Smooth muscle cell (in vitro differentiated cells): ENCODE measurements around the gene TRAPPC4. TPM values are rescaled to one million over a fixed set of nuclear protein-coding genes. Genes with fewer than 3 reads are reported as not detected.

Experiments used
- DNase-seq: peaks from one replicate; lab custom pipeline; 2025; ENCODE audit not compliant: unreplicated experiment; lab: John Stamatoyannopoulos, UW
- H2AFZ ChIP-seq: fragments of 200-600 bp; sonication (generic); 2 replicates; pipeline ENCODE4 v1.6.0; 2016; ENCODE audit warnings: antibody characterized with exemption, low read depth, mild to moderate bottlenecking
- H3F3A ChIP-seq: fragments of 200-600 bp; sonication (generic); 2 replicates; pipeline ENCODE4 v1.6.0; 2017; ENCODE audit warnings: antibody characterized with exemption, low read depth
- H3K27ac ChIP-seq: fragments of 200-600 bp; sonication (generic); 2 replicates; pipeline ENCODE4 v1.5.1; 2016; ENCODE audit warnings: low read depth, mild to moderate bottlenecking
- H3K27me3 ChIP-seq: fragments of 200-600 bp; sonication (generic); 2 replicates; pipeline ENCODE4 v1.6.1; 2016; ENCODE audit warnings: low read depth, mild to moderate bottlenecking
- H3K36me3 ChIP-seq: fragments of 200-600 bp; sonication (generic); 2 replicates; pipeline ENCODE4 v1.5.1; 2016; ENCODE audit warnings: low read depth
- H3K4me1 ChIP-seq: fragments of 200-600 bp; sonication (generic); 2 replicates; pipeline ENCODE4 v1.5.1; 2016; ENCODE audit warnings: low read depth
- H3K4me2 ChIP-seq: fragments of 200-600 bp; sonication (generic); 2 replicates; pipeline ENCODE4 v1.6.0; 2016; ENCODE audit warnings: mild to moderate bottlenecking
- H3K4me3 ChIP-seq: fragments of 200-600 bp; sonication (generic); 2 replicates; pipeline ENCODE4 v1.5.1; 2016; ENCODE audit warnings: mild to moderate bottlenecking
- H3K79me2 ChIP-seq: fragments of 200-600 bp; sonication (generic); 2 replicates; pipeline ENCODE4 v1.6.0; 2016; ENCODE audit warnings: low read depth, mild to moderate bottlenecking
- H3K9ac ChIP-seq: fragments of 200-600 bp; sonication (generic); 2 replicates; pipeline ENCODE4 v1.6.0; 2016; ENCODE audit warnings: low read depth
- H3K9me3 ChIP-seq: fragments of 200-600 bp; sonication (generic); replicated peaks from 2 replicates; pipeline ENCODE4 v1.5.1; 2016; ENCODE audit warnings: low read depth
- H4K20me1 ChIP-seq: fragments of 200-600 bp; sonication (generic); 2 replicates; pipeline ENCODE4 v1.6.0; 2016; ENCODE audit warnings: low read depth
- CTCF ChIP-seq: fragments of 200-600 bp; sonication (generic); IDR thresholded peaks from 2 replicates; pipeline ENCODE4 v1.5.1; 2017; ENCODE audit warnings: borderline replicate concordance, mild to moderate bottlenecking, antibody characterized with exemption; ENCODE audit not compliant: insufficient read depth, poor library complexity, severe bottlenecking
- WGBS: methylation state at CpG from one replicate; pipeline ENCODE4 v1.1.7; 2016; ENCODE audit warnings: low lambda C conversion rate; 5-methylcytosine and 5-hydroxymethylcytosine counted together
- polyA plus RNA-seq: library from polyadenylated mRNA; unstranded; fragments of >200 nt; fragmentation: Nextera tagmentation; extraction: Ambion mirVana; gene quantifications from 2 replicates; pipeline ENCODE4 v1.2.1, GENCODE V29; 2016
- total RNA-seq: library from RNA; depleted of rRNA; stranded (reverse); fragments of >200 nt; gene quantifications from 2 replicates; pipeline ENCODE4 v1.2.3, GENCODE V29; 2014

TRAPPC4 gene
- total and polyA plus RNA-seq, 2 experiments from 2014 or later: 103 to 168 TPM

DNA sequence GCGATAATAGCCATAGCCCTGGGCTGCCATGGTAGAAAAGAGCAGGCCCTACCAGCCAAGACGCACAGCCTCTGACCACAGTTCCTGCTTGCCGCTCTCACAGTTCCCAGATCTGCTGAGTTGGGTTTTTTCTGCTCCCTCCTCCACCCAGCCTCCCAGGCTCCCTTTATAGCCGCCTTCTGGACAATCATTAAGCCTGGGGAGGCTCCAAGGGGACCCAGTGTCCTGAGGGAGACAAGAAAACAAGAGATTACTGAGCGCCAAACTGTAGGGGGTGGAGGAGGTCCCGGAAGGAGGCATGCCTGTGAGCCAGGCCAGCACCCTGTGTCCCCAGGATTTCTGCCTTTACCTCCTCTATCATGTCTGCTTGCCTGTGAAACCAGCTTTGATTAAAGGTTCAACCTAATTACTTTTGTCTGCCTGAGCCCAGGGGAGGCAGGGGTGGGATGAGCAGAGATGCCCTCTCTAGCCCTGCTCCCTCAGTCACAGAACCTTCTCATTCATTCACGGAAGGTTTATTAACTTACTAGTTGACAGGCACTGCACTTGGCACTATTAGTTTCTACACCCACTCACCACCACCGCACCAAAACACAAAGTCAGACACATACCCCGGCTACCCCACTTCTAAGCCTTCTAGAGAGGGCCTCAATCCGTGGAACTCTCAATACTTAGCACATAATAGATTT lies 10.9 kb downstream of the TRAPPC4 start:
- Histone ChIP-seq H4K20me1 (no peaks in the 10 kb centered on the region), H3F3A (peaks cover 15% of the 10 kb centered on the region), H3K36me3 (no peaks in the 10 kb centered on the region), H3K27me3 (no peaks in the 10 kb centered on the region), H2AFZ (peak overlapping the region; percentile 44), H3K27ac (peak overlapping the region; percentile 45), H3K4me2 (peak overlapping the region; percentile 91), H3K9ac (no peak overlapping the region), H3K9me3 (no peaks in the 10 kb centered on the region), H3K4me3 (peak overlapping the region; percentile 65), H3K4me1 (peaks cover 17% of the 10 kb centered on the region), H3K79me2 (no peaks in the 10 kb centered on the region)
- 23% methylated on average over 10 of the region's 10 CpGs for WGBS
- peak; percentile 17 for DNase-seq
- no peak for TF ChIP-seq CTCF

DNA sequence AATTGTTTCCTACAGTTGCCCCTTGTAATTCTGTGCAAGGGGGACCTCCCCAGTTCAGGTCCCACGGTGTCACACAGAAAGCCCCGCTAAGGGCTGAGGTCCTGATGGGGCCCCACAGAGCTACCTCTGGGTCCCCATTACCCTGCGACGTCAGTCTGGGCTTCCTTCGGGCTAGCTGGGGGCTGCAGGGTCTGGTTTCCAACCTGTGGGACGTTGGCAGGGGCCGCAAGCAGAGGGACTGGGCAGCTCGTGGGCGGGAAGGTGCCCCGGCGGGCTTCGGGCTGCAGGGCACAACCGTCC lies 11.4 kb downstream of the TRAPPC4 start:
- no peaks in the 10 kb centered on the region for H4K20me1 ChIP-seq
- H3K79me2 ChIP-seq: no peaks in the 10 kb centered on the region
- peak overlapping the region; percentile 91 for H3K4me2 ChIP-seq
- H3K9me3 ChIP-seq: no peaks in the 10 kb centered on the region
- H3K27me3 ChIP-seq: no peaks in the 10 kb centered on the region
- H3K9ac ChIP-seq: peak overlapping the region; percentile 13
- peaks cover 17% of the 10 kb centered on the region for H3K4me1 ChIP-seq
- DNase-seq: no peak
- H3F3A ChIP-seq: peaks cover 14% of the 10 kb centered on the region
- H3K36me3 ChIP-seq: no peaks in the 10 kb centered on the region
- peak overlapping the region; percentile 65 for H3K4me3 ChIP-seq
- H2AFZ ChIP-seq: peak overlapping the region; percentile 82
- peak overlapping the region; percentile 45 for H3K27ac ChIP-seq
- 2% methylated on average over 13 of the region's 13 CpGs for WGBS
- no peak for TF ChIP-seq CTCF

DNA sequence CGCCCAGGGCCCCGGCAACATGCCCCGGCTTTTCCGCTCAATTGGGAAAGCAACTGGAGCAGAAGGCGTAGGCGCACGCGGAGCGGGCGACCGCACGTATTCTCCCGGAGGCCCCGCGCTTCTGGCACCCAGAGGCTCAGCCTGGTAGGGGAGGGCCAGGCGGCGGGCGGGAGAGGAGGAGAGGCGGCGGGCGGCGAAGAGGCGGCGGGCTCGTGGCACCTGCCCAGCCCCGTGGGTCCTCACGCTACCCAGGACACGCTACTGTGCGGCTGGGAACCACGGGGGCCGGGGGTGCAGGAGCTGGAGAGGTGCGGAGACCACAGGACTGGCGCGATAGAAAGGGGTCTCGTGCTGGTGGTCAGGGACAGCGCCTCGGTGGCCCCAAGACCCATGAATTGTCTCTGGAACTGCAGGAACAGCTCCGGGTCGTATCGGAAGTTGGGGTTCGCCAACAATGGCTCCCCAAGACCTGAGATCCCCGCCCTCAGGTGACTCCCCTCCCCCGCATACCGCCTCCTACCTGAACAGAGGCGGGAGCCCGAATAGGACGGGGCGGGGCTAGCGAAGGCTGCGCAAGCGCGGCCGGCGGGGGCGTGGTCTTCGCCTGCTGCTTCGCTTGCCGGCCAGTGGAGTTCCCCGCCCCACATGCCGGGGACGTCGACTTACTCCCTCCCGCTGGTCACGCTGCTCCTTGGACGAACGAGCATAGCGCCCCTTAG lies 11.9 kb downstream of the TRAPPC4 start, which contains the start of gene SLC37A4:
TSS of gene SLC37A4 (minus strand) at position 549 of the 719 bp plus-strand sequence.
- Histone ChIP-seq H2AFZ (peak within 1 kb of the TSS; percentile 82), H3K9ac (peak within 1 kb of the TSS; percentile 13), H3K79me2 (no peaks in the 10 kb centered on the region), H3K4me3 (peak within 1 kb of the TSS; percentile 65), H3K36me3 (no peaks in the 10 kb centered on the region), H3K27ac (peak within 1 kb of the TSS; percentile 45), H3K9me3 (no peaks in the 10 kb centered on the region), H4K20me1 (no peaks in the 10 kb centered on the region), H3F3A (peaks cover 9% of the 10 kb centered on the region), H3K4me1 (peaks cover 17% of the 10 kb centered on the region), H3K27me3 (no peaks in the 10 kb centered on the region), H3K4me2 (peak within 1 kb of the TSS; percentile 91)
- 1% methylated on average over 48 of the region's 67 CpGs for WGBS
- DNase-seq: peak; percentile 87
- TF ChIP-seq CTCF: peak; percentile 70
